Thoracic aorta (tissue), 2 donors: ENCODE results near the gene SLC6A11. TPM values are rescaled to one million over a fixed set of nuclear protein-coding genes. Genes with fewer than 3 reads are reported as not detected.

Source experiments
- ATAC-seq: fragments of 150-250 bp; one replicate; pipeline ENCODE4 v1.8.0; 2017; ENCODE audit warnings: low read depth; ENCODE audit not compliant: insufficient number of reproducible peaks, low FRiP score
- DNase-seq: peaks from one replicate; pipeline ENCODE4 v3.0.0-alpha.2; 2020; ENCODE audit warnings: low spot score
- H3K27ac ChIP-seq, 2 donors: fragments of 200-600 bp; sonication (generic); 1 replicate in 1 of 2; 2 replicates in 1 of 2; pipeline ENCODE4 v1.5.1; 2016; ENCODE audit warnings: mild to moderate bottlenecking in 2 of 2, moderate library complexity in 2 of 2
- H3K27me3 ChIP-seq: fragments of 200-600 bp; sonication (generic); replicated peaks from 2 replicates; pipeline ENCODE4 v1.6.0; 2016; ENCODE audit warnings: mild to moderate bottlenecking; ENCODE audit not compliant: insufficient read depth
- H3K36me3 ChIP-seq: fragments of 200-600 bp; sonication (generic); one replicate; pipeline ENCODE4 v1.5.1; 2016
- H3K4me1 ChIP-seq, 2 donors: fragments of 200-600 bp; sonication (generic); 1 replicate in 1 of 2; 2 replicates in 1 of 2; pipeline versions ENCODE4 v1.5.1 to v1.6.0; 2016; ENCODE audit warnings: low read depth in 2 of 2, mild to moderate bottlenecking in 1 of 2; ENCODE audit not compliant: control insufficient read depth in 1 of 2
- H3K4me3 ChIP-seq: fragments of 200-600 bp; sonication (generic); 2 replicates; pipeline ENCODE4 v1.5.1; 2016; ENCODE audit warnings: mild to moderate bottlenecking
- H3K9me3 ChIP-seq: fragments of 200-600 bp; sonication (generic); 2 replicates; pipeline ENCODE4 v1.5.1; 2016
- CTCF ChIP-seq: fragments of 200-600 bp; sonication (generic); IDR thresholded peaks from one replicate; pipeline ENCODE4 v1.5.1; 2019; ENCODE audit warnings: antibody characterized with exemption
- total RNA-seq, 2 donors: library from RNA; depleted of rRNA; stranded (reverse); fragments of >200 nt; gene quantifications; one replicate each; pipeline versions ENCODE4 v1.1.0 to v1.2.3, GENCODE V29; 2016

The SLC6A11 gene
- total RNA-seq, 2 donors from 2014 or later, result not detected

GRCh38 chr3:10883478-10884234 lies 67.6 kb downstream of the SLC6A11 start:
- Histone ChIP-seq H3K27ac (no peak overlapping the region), H3K4me3 (no peak overlapping the region), H3K9me3 (no peaks in the 10 kb centered on the region), H3K36me3 (no peaks in the 10 kb centered on the region), H3K4me1 (no peaks in the 10 kb centered on the region), H3K27me3 (no peaks in the 10 kb centered on the region)
- DNase-seq, result no peak
- no peak for TF ChIP-seq CTCF
- ATAC-seq, result no peak

GRCh38 chr3:10887015-10887414 lies 71.0 kb downstream of the SLC6A11 start:
- no peak overlapping the region for H3K27ac ChIP-seq
- peaks cover 6% of the 10 kb centered on the region for H3K9me3 ChIP-seq
- no peak for ATAC-seq
- no peak for TF ChIP-seq CTCF
- H3K4me3 ChIP-seq, result no peak overlapping the region
- no peak for DNase-seq
- no peaks in the 10 kb centered on the region for H3K27me3 ChIP-seq
- no peaks in the 10 kb centered on the region for H3K36me3 ChIP-seq
- H3K4me1 ChIP-seq, result no peaks in the 10 kb centered on the region

GRCh38 chr3:10888518-10889090 lies 72.6 kb downstream of the SLC6A11 start:
- H3K9me3 ChIP-seq, result peaks cover 6% of the 10 kb centered on the region
- H3K36me3 ChIP-seq, result no peaks in the 10 kb centered on the region
- DNase-seq (no peak), ATAC-seq (no peak)
- TF ChIP-seq CTCF, result no peak
- no peaks in the 10 kb centered on the region for H3K4me1 ChIP-seq
- H3K27me3 ChIP-seq, result no peaks in the 10 kb centered on the region
- H3K27ac ChIP-seq, result no peak overlapping the region
- H3K4me3 ChIP-seq, result no peak overlapping the region

- ATAC-seq (no peak), DNase-seq (no peak)
- Histone ChIP-seq H3K9me3 (peaks cover 6% of the 10 kb centered on the region), H3K4me1 (no peaks in the 10 kb centered on the region), H3K27ac (no peak overlapping the region), H3K4me3 (no peak overlapping the region), H3K36me3 (no peaks in the 10 kb centered on the region), H3K27me3 (no peaks in the 10 kb centered on the region)
- no peak for TF ChIP-seq CTCF
Observed at GRCh38 chr3:10889206-10889960, 73.4 kb downstream of the SLC6A11 start.

- no peak for DNase-seq
- no peak overlapping the region for H3K4me3 ChIP-seq
- no peak for ATAC-seq
- no peaks in the 10 kb centered on the region for H3K27me3 ChIP-seq
- no peak overlapping the region for H3K27ac ChIP-seq
- no peaks in the 10 kb centered on the region for H3K36me3 ChIP-seq
- H3K4me1 ChIP-seq, result no peaks in the 10 kb centered on the region
- H3K9me3 ChIP-seq, result peaks cover 6% of the 10 kb centered on the region
- no peak for TF ChIP-seq CTCF
Observed at GRCh38 chr3:10890665-10891064, 74.6 kb downstream of the SLC6A11 start.
